GM10248 (cell line): Measurements from ENCODE around the gene CEP128.

ENCODE experiments used
- CTCF ChIA-PET: fragments of 300-600 bp; sonication (Branson Sonifier 250); formaldehyde crosslinking; extraction: SDS; loops from one replicate; lab custom pipeline; 2021; ENCODE audit warnings: antibody characterized with exemption; lab: Yijun Ruan, JAX
- POLR2A ChIA-PET: fragments of 350-650 bp; sonication (Branson Sonifier 250); formaldehyde crosslinking; extraction: SDS; loops from one replicate; lab custom pipeline; 2020; ENCODE audit warnings: antibody characterized with exemption; lab: Yijun Ruan, JAX
- DNase-seq: peaks from one replicate; pipeline ENCODE4 v3.0.0; 2012; ENCODE audit errors: extremely low spot score
- CTCF ChIP-seq: IDR thresholded peaks from 2 replicates; pipeline ENCODE4 v1.5.1; 2012; ENCODE audit warnings: mild to moderate bottlenecking, low read depth; ENCODE audit errors: extremely low read depth, missing control alignments, control extremely low read depth

The CEP128 gene

GRCh38 chr14:80787876-80788275 lies 153.7 kb downstream of the CEP128 start:
- POLR2A ChIA-PET = no interaction called here
- TF ChIP-seq CTCF = no peak

GRCh38 chr14:80784820-80785219 lies 156.7 kb downstream of the CEP128 start:
- POLR2A ChIA-PET = no interaction called here
- TF ChIP-seq CTCF = no peak
- DNase-seq = no peak
- CTCF ChIA-PET = interaction anchor here (1.2 to 1.4 kb wide), 3 partner anchors 11 to 13 kb away, joined by 3 to 7 read pairs (median 4); no protein-coding TSS in a partner anchor

More at GRCh38 chr14:80787876-80788275, 153.7 kb downstream of the CEP128 start:
- CTCF ChIA-PET = interaction anchor here (2.2 kb wide), 1 partner anchor 9 kb away, joined by 5 read pairs; no protein-coding TSS in a partner anchor
- DNase-seq = no peak

GRCh38 chr14:80781972-80782367 lies 159.6 kb downstream of the CEP128 start:
- DNase-seq = no peak
- ChIA-PET POLR2A (no interaction called here), CTCF (interaction anchor here (0.7 kb wide), 1 partner anchor 9 kb away, joined by 3 read pairs; no protein-coding TSS in a partner anchor)
- no peak for TF ChIP-seq CTCF

GRCh38 chr14:80780500-80780899 lies 161.0 kb downstream of the CEP128 start:
- CTCF ChIA-PET = interaction anchor here (1.0 to 3.8 kb wide), 5 partner anchors 9 to 200 kb away, joined by 3 to 14 read pairs (median 3); no protein-coding TSS in a partner anchor
- no peak for DNase-seq
- no peak for TF ChIP-seq CTCF
- POLR2A ChIA-PET = no interaction called here

- ChIA-PET POLR2A (no interaction called here), CTCF (interaction anchor here (4.3 kb wide), 1 partner anchor 12 kb away, joined by 13 read pairs; no protein-coding TSS in a partner anchor)
- TF ChIP-seq CTCF = no peak
Measured at GRCh38 chr14:80776657-80777056, 164.9 kb downstream of the CEP128 start.

GRCh38 chr14:80776186-80776585 lies 165.4 kb downstream of the CEP128 start:
- ChIA-PET POLR2A (no interaction called here), CTCF (interaction anchor here (4.3 kb wide), 1 partner anchor 12 kb away, joined by 13 read pairs; no protein-coding TSS in a partner anchor)
- DNase-seq = no peak
- TF ChIP-seq CTCF = no peak

More at GRCh38 chr14:80776657-80777056, 164.9 kb downstream of the CEP128 start:
- DNase-seq = no peak

- POLR2A ChIA-PET = no interaction called here
- CTCF ChIA-PET = interaction anchor here (1.0 to 2.8 kb wide), 4 partner anchors 10 to 37 kb away, joined by 3 to 7 read pairs (median 3); no protein-coding TSS in a partner anchor
Measured at GRCh38 chr14:80772504-80772903, 169.0 kb downstream of the CEP128 start.

More at GRCh38 chr14:80772504-80772903, 169.0 kb downstream of the CEP128 start:
- no peak for TF ChIP-seq CTCF
- DNase-seq = no peak
